LHCN-M2 (cell line): ENCODE results near the gene MCOLN2. TPM values are rescaled to one million over a fixed set of nuclear protein-coding genes. Genes with fewer than 3 reads are reported as not detected.
"Not testable (repeated sequence)": the region's sequence is repeated elsewhere in the genome, so short reads cannot be mapped to it uniquely, and the experiment has no call there.

Experiments
- DNase-seq: peaks from one replicate; pipeline ENCODE4 v3.0.0-alpha.2; 2012; ENCODE audit warnings: low read depth
- total RNA-seq: library from RNA; depleted of rRNA; stranded (reverse); fragments of >200 nt; gene quantifications from 2 replicates; pipeline ENCODE4 v1.2.3, GENCODE V29; 2014

The MCOLN2 gene
- total RNA-seq, 1 experiment from 2014 or later: 0.34 TPM

GRCh38 chr1:84944767-84945486 is 52.0 kb downstream of the MCOLN2 start:
- DNase-seq: peak; percentile 86

DNA sequence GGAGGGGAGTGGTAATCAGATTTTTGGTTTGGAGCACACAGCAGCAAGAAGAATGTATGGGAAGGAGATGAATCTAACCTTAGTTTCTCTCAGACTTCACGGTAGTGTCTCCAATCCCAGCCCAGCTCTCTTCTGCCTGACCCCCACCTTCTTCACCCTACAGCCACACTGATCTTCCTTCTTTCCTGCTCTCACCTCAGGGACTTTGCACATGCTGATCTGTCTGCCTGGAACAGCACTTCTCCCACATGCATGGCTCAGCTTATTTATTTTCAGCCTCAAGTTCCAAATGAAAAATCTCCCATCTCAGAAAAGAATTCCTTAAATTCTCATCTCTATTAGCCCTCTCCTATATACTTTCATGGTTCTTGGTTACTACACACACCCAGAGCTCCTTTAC is 55.1 kb downstream of the MCOLN2 start:
- DNase-seq: no peak

DNA sequence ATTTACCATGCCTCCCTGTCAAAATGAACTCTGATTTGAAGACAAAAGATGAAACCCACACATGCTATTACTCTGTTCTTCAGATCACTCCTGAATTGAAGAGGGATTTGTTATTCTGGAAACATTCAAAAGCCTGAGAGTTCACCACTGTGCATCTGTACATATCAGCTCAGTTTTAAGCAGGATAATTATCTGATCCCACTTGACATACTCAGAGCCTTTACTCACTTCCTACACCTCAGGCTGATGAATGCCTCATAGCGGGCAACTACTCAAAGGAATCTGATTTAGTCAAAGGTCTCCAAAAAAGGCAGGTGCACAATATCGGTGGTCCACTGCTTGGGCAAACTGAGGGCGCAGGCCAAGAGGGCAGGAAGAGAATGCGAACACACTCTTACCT is 56.4 kb downstream of the MCOLN2 start:
- DNase-seq: no peak

DNA sequence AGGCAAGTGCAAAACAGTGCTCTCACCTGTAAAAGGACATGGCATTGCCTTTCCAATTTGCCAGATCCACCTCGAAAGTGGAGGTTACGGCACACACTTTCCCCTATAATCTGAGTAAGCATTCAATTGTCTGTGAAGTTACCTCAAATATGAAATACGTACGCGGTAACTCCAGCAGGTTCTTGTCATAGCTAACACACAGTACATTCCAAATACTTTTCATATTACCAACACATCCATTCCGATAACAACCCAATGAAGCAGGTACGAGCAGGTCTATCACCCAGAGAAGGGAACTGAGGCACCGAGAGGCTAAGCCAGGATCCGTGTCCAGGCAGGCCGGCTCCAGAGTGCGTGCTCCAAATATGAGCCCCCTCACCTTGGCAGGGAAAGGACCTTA is 57.2 kb downstream of the MCOLN2 start:
- no peak for DNase-seq

DNA sequence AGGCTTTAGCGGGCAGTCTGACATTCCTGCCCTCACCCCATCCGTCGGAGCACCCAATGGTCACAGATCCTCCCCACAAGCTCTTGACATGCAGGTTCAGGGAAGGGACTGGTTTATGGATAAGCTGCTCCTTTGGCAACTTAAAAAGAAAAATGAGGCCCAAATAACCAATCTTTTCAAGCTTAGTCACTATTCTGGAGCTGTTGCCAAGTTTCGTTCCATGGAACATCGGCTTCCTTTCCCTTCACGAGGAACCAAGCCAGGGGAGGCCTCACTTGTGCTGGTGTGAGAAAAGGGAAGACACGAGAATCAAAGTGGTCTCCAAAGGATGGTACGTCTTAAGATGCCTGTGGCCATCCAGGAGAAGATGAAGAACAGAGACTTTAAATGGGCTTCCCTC is 57.8 kb downstream of the MCOLN2 start:
- no peak for DNase-seq

DNA sequence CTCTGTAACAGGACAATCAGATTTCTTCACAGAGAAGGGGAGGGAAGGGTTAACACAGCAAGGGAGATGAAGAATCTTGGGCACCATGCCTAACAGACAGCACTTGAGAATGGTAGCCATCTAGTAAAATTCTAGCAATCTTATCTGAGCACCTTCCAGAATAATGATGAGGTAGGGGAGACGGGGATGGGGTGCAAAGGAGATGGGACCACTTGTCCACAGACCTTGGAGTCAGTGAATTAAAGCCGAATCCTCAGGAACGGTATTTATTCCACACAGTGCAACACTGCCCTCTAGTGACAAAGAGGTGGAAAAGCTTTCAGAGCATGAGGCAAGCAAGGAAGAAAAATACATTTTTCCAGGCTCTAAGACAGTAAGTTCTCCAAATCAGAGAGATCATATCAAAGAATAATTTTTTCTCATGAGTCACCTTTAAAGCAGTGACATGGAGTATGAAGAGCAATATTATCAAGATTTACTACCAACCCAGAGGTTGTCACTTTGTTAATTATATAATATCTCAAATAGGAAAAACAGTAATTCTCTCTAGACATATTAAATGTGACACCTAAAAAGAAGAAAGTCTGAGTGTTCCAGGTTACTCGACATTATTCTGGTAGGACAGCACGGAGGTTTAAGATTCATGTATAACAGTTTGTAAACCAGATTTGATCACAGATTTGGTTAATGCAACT is 60.6 kb downstream of the MCOLN2 start:
- DNase-seq: peak; percentile 58

- DNase-seq: no peak
These were observed 63.8 kb downstream of the MCOLN2 start for GRCh38 chr1:84933011-84933611.

DNA sequence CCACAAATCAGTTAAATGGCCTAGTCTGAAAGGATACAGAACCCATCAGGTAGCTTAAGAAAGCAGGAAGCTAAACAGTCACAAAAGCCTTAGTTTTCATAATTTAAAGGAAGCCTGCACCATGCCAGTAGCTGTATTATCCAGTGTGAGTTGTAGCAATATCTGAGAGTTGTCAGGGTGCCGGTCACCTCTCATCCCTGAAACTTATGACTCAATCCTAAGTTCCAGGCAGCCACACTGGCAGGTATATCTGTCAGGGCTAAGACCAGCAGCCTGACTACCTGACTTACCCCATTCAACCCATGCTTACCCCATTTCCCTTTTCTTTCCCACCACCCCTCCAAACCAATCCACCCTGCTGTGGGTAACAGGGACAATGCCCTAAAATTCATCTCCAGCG is 66.1 kb downstream of the MCOLN2 start:
- no peak for DNase-seq

DNA sequence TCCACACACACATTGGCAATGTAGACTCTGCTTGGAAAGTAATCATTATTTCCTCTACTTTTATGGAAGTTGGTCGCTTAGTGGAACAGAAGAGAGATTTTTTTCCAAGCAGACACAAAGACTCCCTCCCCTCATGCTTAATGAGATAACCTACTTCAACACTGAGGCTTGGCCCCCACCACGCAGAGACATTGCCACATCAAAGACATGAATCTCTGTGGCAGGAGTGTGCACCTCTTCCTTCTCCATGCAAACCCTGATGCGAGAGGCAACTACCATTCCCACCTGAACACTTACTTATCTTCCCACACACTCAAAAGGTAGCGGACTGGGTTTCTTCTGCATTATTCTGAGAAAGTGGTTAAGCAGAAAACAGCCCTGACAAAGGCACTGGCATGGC is 66.6 kb downstream of the MCOLN2 start:
- DNase-seq: no peak

DNA sequence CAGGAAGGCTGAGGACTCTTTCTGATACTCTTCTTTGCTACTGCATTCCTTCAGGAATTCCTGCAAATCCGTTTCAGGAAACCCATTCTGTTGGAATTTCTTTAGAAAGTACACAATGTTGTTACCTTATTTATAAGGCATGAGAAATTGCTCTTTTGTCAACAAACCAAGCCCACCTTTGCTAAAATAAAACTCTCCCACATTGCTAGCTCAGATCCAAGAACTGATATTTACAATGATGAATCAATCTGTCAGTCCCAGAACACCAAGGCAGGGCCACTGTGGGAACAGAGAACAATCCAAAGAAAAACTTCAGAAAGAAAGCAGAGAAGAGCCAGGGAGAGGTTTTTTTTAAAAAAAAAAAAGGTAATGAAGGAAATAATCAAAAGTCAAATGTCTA is 67.3 kb downstream of the MCOLN2 start:
- no peak for DNase-seq

DNA sequence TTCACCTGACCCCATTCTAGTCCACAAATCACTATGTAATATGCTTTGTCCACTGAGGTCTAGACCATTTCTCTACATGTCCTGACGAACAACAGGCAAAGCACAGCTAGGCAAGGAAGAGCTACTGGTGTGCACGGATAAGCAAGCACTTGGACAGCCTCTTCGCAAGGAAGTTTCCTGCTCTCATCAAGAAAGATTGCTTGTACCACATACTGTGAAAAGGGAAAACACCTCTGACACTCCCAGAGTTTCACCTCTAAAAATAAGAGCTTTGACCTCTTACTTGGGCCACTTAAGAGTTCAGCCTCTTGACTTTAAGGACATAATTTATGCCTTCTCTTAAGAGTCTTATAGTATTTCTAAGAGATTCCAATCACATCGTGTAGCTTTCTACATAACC is 67.9 kb downstream of the MCOLN2 start:
- no peak for DNase-seq

- no peak for DNase-seq
These were observed 73.6 kb downstream of the MCOLN2 start for GRCh38 chr1:84923317-84923716.

DNA sequence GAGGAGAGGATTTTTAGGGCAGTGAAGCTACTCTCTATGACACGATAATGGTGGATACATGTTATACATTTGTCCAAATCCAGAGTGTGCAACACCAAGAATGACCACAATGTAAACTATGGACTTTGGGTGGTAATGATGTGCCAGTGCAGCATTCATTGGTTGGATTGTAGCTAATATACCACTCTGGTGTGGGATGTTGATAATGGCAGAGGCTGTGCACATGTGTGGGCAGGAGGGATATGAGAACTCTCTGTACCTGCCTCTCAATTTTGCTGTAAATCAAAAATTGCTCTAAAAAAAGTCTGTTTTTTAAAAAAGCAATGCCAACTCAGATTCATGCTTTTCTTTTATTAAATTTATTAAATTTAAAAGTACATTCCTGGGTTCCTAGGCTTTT is 76.8 kb downstream of the MCOLN2 start:
- no peak for DNase-seq

DNA sequence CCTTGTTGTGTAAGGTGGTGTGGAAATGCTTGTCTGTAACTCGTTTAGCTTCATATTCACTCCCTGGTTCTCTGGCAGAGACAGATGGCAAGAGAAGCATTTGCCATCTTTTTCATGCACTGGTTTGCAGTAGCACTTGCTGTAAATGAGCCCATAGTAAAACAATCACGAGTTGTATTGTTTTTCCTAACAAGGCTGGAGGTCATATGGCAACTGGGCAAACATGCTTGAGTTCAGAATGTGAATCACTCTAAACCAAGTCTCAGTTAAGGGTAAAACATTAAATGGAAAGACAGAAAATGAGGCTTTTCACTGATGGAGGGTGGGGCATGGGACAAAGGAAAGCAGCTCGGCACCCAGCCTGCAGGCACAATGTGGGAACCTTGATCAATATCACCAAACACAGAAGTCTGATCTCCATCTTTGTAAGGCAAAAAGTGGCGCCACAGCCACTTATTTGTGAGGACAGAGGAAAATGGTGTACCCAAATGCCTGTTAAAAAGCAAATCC is 77.4 kb downstream of the MCOLN2 start:
- no peak for DNase-seq

DNA sequence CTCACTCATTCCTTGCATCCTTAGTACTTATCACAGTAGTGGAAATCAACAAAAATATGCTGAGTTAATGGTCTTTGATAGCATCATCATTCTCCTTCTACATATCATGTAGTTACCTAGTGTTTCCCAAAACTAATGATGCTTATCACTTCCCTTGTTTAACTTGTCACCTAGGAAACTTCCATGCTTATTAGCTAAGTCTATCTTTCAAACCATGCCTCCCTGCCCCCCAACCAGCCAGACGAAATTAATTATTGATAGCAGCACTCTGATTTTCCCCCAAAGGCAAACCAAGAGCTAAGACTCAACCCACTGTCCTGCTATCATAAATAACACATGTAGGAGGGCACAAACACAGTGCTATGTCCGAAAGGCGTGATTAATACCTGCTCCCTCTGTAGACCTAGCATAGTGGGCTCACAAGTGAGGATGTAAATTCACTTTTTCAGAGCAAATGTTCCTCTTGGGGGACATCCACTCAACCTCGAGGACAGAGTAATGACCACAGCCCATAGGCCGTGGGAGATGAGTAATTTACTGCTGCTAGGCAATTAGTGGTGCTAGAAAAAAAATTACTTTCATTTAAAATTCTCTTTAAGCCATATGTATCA is 78.1 kb downstream of the MCOLN2 start:
- DNase-seq: no peak

DNA sequence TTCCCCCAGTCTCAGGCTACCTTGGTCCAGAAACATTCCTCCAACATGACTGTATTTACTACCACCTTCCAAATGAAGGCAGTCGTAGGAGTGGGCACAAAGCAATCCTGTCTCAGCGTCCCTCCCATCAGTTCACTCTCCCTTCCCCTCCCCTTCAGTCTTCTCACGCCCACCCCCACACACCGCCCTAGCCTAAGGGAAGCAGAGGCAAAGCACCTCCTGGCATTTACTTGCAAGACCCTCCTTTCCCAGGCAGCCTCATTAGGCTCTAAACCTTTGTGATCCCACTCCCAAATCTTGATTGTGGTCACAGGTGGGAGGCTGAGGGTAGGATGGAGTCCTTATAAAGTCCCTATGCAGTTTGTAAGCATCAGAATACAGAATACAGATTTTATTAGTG is 80.0 kb downstream of the MCOLN2 start:
- no peak for DNase-seq

DNA sequence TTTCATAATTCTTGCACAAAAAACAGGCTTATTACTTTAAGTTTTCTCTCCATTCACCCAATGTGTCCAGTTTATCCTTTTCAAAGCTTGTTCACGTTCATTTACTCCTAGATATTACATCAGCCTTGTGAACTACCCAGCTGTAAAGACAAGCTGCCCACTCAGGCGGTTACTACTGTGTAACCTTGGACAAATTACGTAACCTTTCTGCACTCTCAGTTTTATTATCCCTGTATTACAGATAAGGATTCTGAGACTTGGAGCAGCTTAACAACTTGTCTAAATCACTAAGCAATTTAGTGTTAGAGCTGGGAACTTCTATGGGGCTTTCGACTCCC is 83.4 kb downstream of the MCOLN2 start:
- DNase-seq: no peak

- DNase-seq: no peak
These were observed 84.0 kb downstream of the MCOLN2 start for GRCh38 chr1:84912726-84913554.

DNA sequence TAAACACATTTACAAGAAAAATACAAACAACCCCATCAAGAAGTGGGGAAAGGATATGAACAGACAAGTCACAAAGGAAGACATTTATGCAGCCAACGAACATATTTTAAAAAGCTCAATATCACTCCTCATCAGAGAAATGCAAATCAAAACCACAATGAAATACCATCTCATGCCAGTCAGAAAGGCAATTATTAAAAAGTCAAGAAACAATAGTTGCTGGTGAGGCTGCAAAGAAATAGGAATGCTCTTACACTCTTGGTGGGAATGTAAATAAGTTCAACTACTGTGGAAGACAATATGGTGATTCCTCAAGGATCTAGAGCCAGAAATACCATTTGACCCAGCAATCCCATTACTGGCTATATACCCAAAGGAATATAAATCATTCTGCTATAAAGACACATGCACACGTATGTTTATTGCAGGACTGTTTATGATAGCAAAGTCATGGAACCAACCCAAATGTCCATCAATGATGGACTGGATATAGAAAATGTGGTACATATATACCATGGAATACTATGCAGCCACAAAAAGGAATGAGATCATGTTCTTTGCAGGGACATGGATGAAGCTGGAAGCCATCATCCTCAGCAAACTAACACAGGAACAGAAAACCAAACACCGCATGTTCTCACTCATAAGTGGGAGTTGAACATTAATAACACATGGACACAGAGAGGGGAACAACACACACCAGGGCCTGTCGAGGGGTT is 88.0 kb downstream of the MCOLN2 start:
- DNase-seq: not testable (repeated sequence)

DNA sequence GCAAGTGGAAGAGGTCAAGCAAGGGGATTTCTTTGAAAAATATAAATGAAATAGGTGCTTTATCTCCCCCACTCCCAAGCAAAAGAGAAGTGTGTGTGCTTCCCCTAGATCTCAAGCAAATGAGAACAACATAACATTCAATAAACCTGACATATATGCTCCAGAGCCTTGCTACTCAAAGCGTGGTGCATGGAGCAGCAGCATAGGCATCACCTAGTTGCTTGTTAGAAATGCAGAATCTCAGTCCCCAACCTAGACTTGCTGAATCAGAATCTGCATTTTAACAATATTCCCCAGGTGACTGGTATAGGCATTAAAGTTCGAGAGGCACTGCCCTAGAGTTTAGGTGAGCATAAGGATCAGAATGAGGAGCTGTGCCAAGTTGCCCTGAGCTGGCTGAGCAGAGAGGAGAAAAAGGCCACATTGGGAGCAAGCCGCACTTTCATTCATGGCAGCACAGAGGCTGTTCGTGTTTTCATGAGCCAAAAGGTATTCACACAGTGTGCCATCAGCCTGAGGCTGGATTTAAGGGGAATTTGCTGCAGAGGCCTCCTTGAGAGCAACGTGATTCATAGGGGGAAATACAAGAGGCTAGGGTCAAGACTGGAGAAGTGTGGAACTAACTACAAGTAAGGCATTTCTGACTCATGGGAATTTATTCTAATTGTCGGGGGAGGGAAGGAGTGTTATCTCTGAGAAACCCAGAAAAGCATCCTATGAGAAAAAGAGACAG is 89.7 kb downstream of the MCOLN2 start:
- no peak for DNase-seq
